Measurements from ENCODE around the gene SIL1. TPM values are rescaled to one million over a fixed set of nuclear protein-coding genes. Genes with fewer than 3 reads are reported as not detected.

SIL1 gene
- total RNA-seq, 2 donors from 2014 or later = 24.4 to 27.0 TPM

DNA sequence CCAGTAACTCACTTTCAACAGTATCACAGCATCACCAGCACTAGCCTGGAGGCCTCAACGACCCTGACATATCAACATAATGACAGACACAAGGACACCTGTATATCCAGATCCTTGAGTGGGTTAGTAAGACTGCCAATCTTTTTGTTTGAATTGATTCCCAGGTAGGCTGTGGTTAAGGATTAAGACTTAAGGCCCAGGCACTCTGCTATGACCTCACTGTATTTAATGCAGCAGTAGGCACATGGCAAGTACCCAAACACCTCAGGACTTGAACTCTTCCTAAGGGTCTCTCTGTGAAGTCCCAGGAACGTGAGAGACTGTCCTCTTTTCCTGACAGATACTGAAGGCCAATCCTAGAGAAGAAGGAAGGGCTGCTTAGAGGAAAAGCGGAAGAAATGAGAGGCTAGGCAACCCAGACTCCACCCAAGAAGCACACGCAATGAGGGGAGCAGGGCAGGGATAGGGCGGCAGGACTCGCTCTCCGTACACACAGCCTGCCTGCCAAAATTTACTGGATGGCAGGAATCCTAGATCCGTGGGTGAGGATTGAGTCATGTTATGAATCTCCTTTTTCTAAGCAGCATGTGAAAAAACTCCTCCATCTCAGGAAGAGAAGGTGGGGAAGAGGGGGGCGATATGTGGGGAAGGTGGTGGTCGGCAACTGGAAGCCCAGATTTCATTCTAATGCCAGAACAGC is 93.4 kb downstream of the SIL1 start:
- H3K27me3 Mint-ChIP-seq = no peaks in the 10 kb centered on the region
- H3K36me3 Mint-ChIP-seq (ENCODE audit: low read depth) = no peaks in the 10 kb centered on the region
- no peak for ATAC-seq (replicated peaks)
- H3K9me3 Mint-ChIP-seq = no peaks in the 10 kb centered on the region
- H3K4me1 Mint-ChIP-seq = no peaks in the 10 kb centered on the region
- no peak overlapping the region for H3K27ac Mint-ChIP-seq
- H3K4me3 Mint-ChIP-seq = no peak overlapping the region

GRCh38 chr5:139103762-139104161 is 94.4 kb downstream of the SIL1 start:
- no peaks in the 10 kb centered on the region for H3K36me3 Mint-ChIP-seq (ENCODE audit: low read depth)
- H3K27me3 Mint-ChIP-seq = no peaks in the 10 kb centered on the region
- no peak overlapping the region for H3K27ac Mint-ChIP-seq
- H3K4me1 Mint-ChIP-seq = no peaks in the 10 kb centered on the region
- H3K4me3 Mint-ChIP-seq = no peak overlapping the region
- H3K9me3 Mint-ChIP-seq = no peaks in the 10 kb centered on the region
- ATAC-seq (replicated peaks) = no peak

- H3K27me3 Mint-ChIP-seq = no peaks in the 10 kb centered on the region
- H3K27ac Mint-ChIP-seq = no peak overlapping the region
- H3K4me1 Mint-ChIP-seq = peaks cover 4% of the 10 kb centered on the region
- H3K36me3 Mint-ChIP-seq (ENCODE audit: low read depth) = no peaks in the 10 kb centered on the region
- peak; percentile 58 for ATAC-seq (replicated peaks)
- no peak overlapping the region for H3K4me3 Mint-ChIP-seq
- H3K9me3 Mint-ChIP-seq = no peaks in the 10 kb centered on the region
These were observed 97.3 kb downstream of the SIL1 start for GRCh38 chr5:139100825-139101224.

- H3K4me1 Mint-ChIP-seq = peaks cover 10% of the 10 kb centered on the region
- no peaks in the 10 kb centered on the region for H3K9me3 Mint-ChIP-seq
- peak overlapping the region; percentile 27 for H3K4me3 Mint-ChIP-seq
- peak; percentile 83 for ATAC-seq (replicated peaks)
- no peaks in the 10 kb centered on the region for H3K27me3 Mint-ChIP-seq
- no peaks in the 10 kb centered on the region for H3K36me3 Mint-ChIP-seq (ENCODE audit: low read depth)
- H3K27ac Mint-ChIP-seq = peak overlapping the region; percentile 65
These were observed 103.7 kb downstream of the SIL1 start for GRCh38 chr5:139094154-139095131.

DNA sequence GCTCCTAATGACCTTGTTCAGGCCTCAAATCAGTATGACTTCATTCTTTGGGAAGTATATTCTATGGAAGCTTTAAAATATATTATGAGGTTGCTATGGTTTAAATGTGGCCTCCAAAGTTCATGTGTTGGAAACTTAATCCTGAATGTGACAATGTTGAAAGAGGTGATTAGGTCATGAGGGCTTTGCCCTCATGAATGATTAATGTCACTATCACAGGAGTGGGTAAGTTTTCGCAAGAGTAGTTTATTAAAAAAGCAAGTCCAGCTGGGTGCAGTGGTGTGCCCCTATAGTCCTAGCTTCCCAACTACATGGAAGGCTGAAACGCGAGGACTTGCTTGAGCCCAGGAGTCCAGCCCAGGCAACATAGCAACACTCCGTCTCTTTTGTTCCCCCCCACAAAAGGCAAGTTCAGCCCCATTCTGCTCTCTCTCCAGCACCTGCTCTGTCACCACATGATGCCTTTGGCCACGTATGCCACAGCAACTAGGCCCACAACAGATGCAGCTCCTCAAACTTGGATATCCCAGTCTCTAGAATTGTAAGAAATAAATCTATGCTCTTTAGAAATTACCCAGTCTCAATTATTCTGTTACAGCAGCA is 105.3 kb downstream of the SIL1 start:
- Mint-ChIP-seq H3K27ac (no peak overlapping the region), H3K9me3 (no peaks in the 10 kb centered on the region), H3K4me3 (no peak overlapping the region), H3K4me1 (peaks cover 6% of the 10 kb centered on the region), H3K36me3 (ENCODE audit: low read depth) (no peaks in the 10 kb centered on the region), H3K27me3 (no peaks in the 10 kb centered on the region)
- ATAC-seq (replicated peaks) = no peak

DNA sequence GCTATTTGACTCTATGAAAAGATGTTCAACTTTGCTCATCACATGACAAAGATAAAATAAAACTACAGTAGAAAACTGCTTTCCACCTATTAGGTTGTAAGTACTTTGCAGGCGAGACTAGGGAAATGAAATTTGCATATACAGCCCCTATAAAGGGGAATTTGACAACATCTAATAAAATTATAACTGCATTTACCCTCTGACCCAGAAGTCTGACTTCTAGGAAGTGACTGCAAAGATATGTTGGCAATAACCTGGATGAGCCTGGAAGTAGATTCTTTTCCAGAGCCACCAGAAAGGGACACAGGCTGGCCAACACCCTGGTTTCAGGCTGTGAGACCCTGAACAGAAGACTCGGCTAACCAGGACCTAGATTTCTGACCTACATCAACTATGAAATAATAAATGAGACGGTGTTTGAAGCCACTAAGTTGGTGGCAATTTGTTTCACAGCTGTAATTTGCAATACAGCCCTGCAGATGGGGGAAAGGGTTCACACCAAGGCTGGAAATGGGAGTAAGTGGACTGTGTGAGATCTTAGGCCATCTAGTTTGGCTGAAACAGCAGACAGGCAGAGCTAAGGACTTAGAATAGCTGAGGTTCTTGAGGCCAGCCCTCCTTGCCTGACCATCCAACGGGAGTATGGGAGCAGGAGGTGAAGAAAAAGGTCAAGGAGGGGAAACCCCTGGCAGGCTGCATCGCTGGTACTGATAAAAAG is 106.6 kb downstream of the SIL1 start:
- no peak overlapping the region for H3K27ac Mint-ChIP-seq
- ATAC-seq (replicated peaks) = no peak
- no peaks in the 10 kb centered on the region for H3K9me3 Mint-ChIP-seq
- H3K36me3 Mint-ChIP-seq (ENCODE audit: low read depth) = no peaks in the 10 kb centered on the region
- H3K27me3 Mint-ChIP-seq = no peaks in the 10 kb centered on the region
- H3K4me3 Mint-ChIP-seq = no peak overlapping the region
- H3K4me1 Mint-ChIP-seq = peaks cover 6% of the 10 kb centered on the region

DNA sequence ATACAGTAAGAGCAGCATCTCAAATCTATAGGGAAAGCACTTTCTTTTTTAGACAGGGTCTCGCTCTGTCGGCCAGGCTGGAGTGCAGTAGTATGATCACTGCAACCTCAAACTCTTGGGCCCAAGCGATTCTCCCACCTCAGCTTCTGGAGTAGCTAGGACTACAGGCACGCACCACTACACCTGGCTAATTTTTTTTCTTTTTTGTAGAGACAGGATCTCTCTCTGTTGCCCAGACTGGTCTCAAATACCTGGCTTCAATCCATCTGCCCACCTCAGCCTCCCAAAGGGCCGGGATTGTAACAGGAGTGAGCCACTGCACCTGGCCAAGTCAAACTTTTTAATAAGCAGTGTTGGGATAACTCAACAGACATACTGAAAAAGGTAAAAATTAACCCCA is 107.6 kb downstream of the SIL1 start:
- Mint-ChIP-seq H3K9me3 (peaks cover 2% of the 10 kb centered on the region), H3K4me3 (no peak overlapping the region), H3K27me3 (no peaks in the 10 kb centered on the region), H3K4me1 (peaks cover 8% of the 10 kb centered on the region), H3K36me3 (ENCODE audit: low read depth) (peaks cover 3% of the 10 kb centered on the region), H3K27ac (no peak overlapping the region)
- no peak for ATAC-seq (replicated peaks)

GRCh38 chr5:139088024-139088423 is 110.1 kb downstream of the SIL1 start:
- peak; percentile 72 for ATAC-seq (replicated peaks)
- H3K4me1 Mint-ChIP-seq = peaks cover 5% of the 10 kb centered on the region

GRCh38 chr5:139082813-139083498 is 115.2 kb downstream of the SIL1 start:
- no peak for ATAC-seq (replicated peaks)
- H3K4me1 Mint-ChIP-seq = peaks cover 10% of the 10 kb centered on the region
- H3K27me3 Mint-ChIP-seq = no peaks in the 10 kb centered on the region
- H3K4me3 Mint-ChIP-seq = no peak overlapping the region
- H3K36me3 Mint-ChIP-seq (ENCODE audit: low read depth) = peaks cover 12% of the 10 kb centered on the region
- peaks cover 7% of the 10 kb centered on the region for H3K9me3 Mint-ChIP-seq
- peak overlapping the region; percentile 41 for H3K27ac Mint-ChIP-seq

More at GRCh38 chr5:139088024-139088423, 110.1 kb downstream of the SIL1 start:
- Mint-ChIP-seq H3K36me3 (ENCODE audit: low read depth) (peaks cover 12% of the 10 kb centered on the region), H3K4me3 (no peak overlapping the region), H3K27me3 (no peaks in the 10 kb centered on the region), H3K27ac (no peak overlapping the region), H3K9me3 (peaks cover 7% of the 10 kb centered on the region)

DNA sequence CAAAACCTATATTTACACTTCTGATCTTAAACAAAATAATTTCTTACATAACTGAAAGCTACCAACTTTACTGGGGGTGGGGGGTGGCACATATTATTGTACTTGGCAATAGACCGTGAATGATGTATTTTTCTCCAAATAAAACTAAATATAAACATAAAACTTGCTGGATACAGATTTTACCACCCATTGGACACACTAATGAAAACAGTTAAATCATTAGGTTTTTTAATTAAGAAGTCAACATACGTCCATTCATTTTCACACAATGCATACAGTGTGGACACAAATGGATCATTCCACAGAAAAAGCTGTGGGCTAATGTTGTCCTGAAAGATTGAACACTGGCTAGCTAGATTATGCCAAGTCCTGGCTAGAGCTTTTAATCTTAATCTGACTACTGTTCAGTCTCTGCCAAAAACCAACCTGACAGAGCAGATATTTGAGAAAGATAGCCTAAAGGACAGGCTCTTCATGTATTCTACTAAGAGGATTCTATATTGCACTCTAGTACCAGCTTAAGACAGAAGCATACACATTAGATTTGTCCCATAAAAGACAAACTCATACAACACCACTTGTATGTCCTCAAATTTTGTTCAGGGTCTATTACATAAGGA is 118.1 kb downstream of the SIL1 start:
- Mint-ChIP-seq H3K36me3 (ENCODE audit: low read depth) (peaks cover 4% of the 10 kb centered on the region), H3K27me3 (no peaks in the 10 kb centered on the region), H3K4me1 (peaks cover 5% of the 10 kb centered on the region), H3K4me3 (no peak overlapping the region), H3K9me3 (peaks cover under 1% of the 10 kb centered on the region), H3K27ac (no peak overlapping the region)
- ATAC-seq (replicated peaks) = no peak

DNA sequence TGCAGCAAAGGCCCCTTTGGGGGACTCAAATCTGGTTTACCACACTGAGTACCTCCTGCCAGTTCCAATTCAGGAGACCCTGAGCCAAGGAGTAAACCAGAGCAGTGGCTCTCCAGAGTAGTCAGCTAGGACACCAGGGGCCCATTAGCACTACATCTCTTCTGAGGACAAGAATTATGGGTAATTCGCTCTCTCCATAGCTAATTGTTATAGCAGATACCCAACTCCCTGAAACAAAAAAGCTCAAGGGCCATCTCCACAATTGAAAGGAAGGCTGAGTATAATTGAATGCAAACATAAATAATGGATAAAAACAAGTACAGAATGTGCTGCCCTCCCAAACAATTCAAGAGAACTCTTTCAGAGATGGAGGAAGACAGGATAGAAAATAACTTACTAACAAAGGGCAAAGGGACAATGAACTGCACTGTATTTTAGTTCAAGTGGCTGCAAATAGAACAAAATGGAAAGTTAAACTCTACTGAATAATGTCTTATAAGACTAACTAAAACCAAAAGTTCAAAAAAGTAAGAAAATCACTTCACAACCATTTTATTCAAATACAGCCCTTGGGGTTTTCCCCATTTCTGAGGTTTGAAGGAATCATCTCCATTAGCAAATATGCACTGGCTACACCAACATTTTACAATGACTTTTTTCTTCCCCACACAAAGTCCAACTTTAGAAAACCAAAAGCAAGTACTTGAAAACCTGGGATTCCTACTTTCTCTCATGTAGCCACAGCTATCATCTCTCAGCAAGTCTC is 118.8 kb downstream of the SIL1 start:
- Mint-ChIP-seq H3K9me3 (no peaks in the 10 kb centered on the region), H3K4me1 (peaks cover 5% of the 10 kb centered on the region), H3K27me3 (no peaks in the 10 kb centered on the region), H3K27ac (no peak overlapping the region), H3K36me3 (ENCODE audit: low read depth) (no peaks in the 10 kb centered on the region), H3K4me3 (no peak overlapping the region)
- ATAC-seq (replicated peaks) = no peak

DNA sequence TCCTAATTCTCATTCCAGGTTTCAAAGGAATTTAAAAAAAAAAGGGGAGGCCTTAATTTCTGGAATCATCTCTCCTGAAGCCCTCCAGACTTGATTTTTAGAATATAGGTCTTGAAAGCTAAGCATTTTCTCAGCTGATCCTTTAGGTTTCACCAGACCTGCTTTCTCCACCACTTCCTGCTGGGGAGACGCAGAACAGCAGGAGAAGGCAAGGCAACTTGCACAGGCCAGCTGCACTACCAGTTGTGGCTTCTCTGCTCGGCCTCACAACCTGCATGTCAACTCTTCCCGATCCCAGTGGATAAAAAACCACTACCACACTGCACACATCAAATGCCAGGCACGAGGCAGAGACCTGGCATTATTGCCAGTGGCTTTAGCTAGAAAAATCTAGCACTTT is 119.8 kb downstream of the SIL1 start:
- Mint-ChIP-seq H3K27ac (no peak overlapping the region), H3K4me1 (peaks cover 5% of the 10 kb centered on the region), H3K9me3 (no peaks in the 10 kb centered on the region), H3K4me3 (no peak overlapping the region), H3K36me3 (ENCODE audit: low read depth) (no peaks in the 10 kb centered on the region), H3K27me3 (no peaks in the 10 kb centered on the region)
- ATAC-seq (replicated peaks) = no peak

DNA sequence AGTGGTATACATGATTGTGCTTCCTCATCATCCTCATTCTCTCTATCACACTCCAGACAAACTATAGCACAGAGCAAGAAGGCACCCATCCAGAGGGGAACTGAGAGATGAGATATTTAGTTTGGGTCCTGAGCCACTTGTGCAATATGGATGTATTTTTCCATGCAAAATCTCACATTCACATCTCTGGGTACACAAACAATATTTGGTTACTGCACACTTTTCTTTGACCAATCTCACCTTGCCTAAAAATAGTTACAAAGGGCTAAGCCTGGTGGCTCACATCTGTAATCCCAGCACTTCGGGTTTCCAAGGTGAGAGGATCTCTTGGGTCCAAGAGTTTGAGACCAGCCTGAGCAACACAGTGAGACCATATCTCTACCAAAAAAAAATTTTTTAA is 120.3 kb downstream of the SIL1 start:
- no peak for ATAC-seq (replicated peaks)
- Mint-ChIP-seq H3K27me3 (no peaks in the 10 kb centered on the region), H3K9me3 (no peaks in the 10 kb centered on the region), H3K4me1 (peaks cover 5% of the 10 kb centered on the region), H3K4me3 (no peak overlapping the region), H3K27ac (no peak overlapping the region), H3K36me3 (ENCODE audit: low read depth) (no peaks in the 10 kb centered on the region)
